DND-41 (cell line): ENCODE data around the gene CACNA1F.

Experiments
- ATAC-seq: fragments of 200-7000 bp; cut with Tn5 transposase; 3 replicates; pipeline ENCODE4 v1.9.1; 2021; ENCODE audit warnings: low read depth; ENCODE audit not compliant: insufficient read depth
- DNase-seq: peaks from one replicate; pipeline ENCODE4 v3.0.0-alpha.2; 2020
- H2AFZ ChIP-seq: 2 replicates; pipeline ENCODE4 v1.6.0; 2012; ENCODE audit warnings: low read depth, low read length
- H3K27ac ChIP-seq: 2 replicates; pipeline ENCODE4 v1.5.1; 2012; ENCODE audit warnings: low read length, inconsistent platforms
- H3K27me3 ChIP-seq: fragments of 200-600 bp; sonication (generic); 2 replicates; pipeline ENCODE4 v1.6.0; 2012; ENCODE audit warnings: low read length, mild to moderate bottlenecking, inconsistent platforms; ENCODE audit not compliant: insufficient read depth, poor library complexity
- H3K36me3 ChIP-seq: 2 replicates; pipeline ENCODE4 v1.5.1; 2012; ENCODE audit warnings: low read length, inconsistent platforms; ENCODE audit not compliant: insufficient read depth
- H3K4me1 ChIP-seq: 2 replicates; pipeline ENCODE4 v1.5.1; 2012; ENCODE audit warnings: mild to moderate bottlenecking, low read length; ENCODE audit not compliant: insufficient read depth
- H3K4me2 ChIP-seq: 2 replicates; pipeline ENCODE4 v1.6.0; 2012; ENCODE audit warnings: mild to moderate bottlenecking, moderate library complexity, low read length, inconsistent platforms; ENCODE audit not compliant: insufficient read depth
- H3K4me3 ChIP-seq, 2 experiments: fragments of 200-600 bp in 1 of 2; shearing (Covaris generic) in 1 of 2; 2 replicates each; pipeline ENCODE4 v1.5.1; 2012 to 2016; ENCODE audit warnings: inconsistent platforms in 2 of 2, low read length in 2 of 2, mild to moderate bottlenecking in 2 of 2, low read depth in 1 of 2, moderate library complexity in 1 of 2
- H3K79me2 ChIP-seq: 2 replicates; pipeline ENCODE4 v1.6.0; 2012; ENCODE audit warnings: low read length, inconsistent platforms; ENCODE audit not compliant: insufficient read depth
- H3K9ac ChIP-seq: 2 replicates; pipeline ENCODE4 v1.6.0; 2012; ENCODE audit warnings: low read depth, mild to moderate bottlenecking, inconsistent platforms, low read length, moderate library complexity
- H3K9me3 ChIP-seq: 2 replicates; pipeline ENCODE4 v1.5.1; 2012; ENCODE audit warnings: low read length, moderate library complexity, mild to moderate bottlenecking, inconsistent platforms; ENCODE audit not compliant: insufficient read depth, severe bottlenecking
- H4K20me1 ChIP-seq: 2 replicates; pipeline ENCODE4 v1.6.0; 2012; ENCODE audit warnings: low read length; ENCODE audit not compliant: insufficient read depth
- EZH2 ChIP-seq: IDR thresholded peaks from 3 replicates; pipeline ENCODE4 v1.6.1; 2012; ENCODE audit warnings: borderline replicate concordance, low read depth, mild to moderate bottlenecking, moderate library complexity, low read length, inconsistent platforms; ENCODE audit not compliant: severe bottlenecking
- TF ChIP-seq, protein P1 (sequence below): IDR thresholded peaks from 2 replicates; pipeline ENCODE4 v1.5.1; 2012; ENCODE audit warnings: borderline replicate concordance, low read length, moderate library complexity, mild to moderate bottlenecking; ENCODE audit not compliant: poor library complexity, severe bottlenecking; ENCODE audit errors: extremely low read depth

The CACNA1F gene

GRCh38 chrX:49233176-49233575, at the start of gene CACNA1F:
CACNA1F (minus strand) TSS chrX:49233340; CDS start chrX:49233309, 31 bp downstream.
- Histone ChIP-seq H3K4me2 (no peak within 1 kb of the TSS), H3K27me3 (no peaks in the 10 kb centered on the region), H3K27ac (no peak within 1 kb of the TSS), H3K4me3 (no peak within 1 kb of the TSS), H3K9me3 (no peaks in the 10 kb centered on the region), H3K79me2 (peaks cover 12% of the 10 kb centered on the region), H3K4me1 (peaks cover 20% of the 10 kb centered on the region), H3K9ac (no peak within 1 kb of the TSS), H3K36me3 (no peaks in the 10 kb centered on the region), H4K20me1 (no peaks in the 10 kb centered on the region), H2AFZ (no peak within 1 kb of the TSS)
- TF ChIP-seq, protein P1, sequence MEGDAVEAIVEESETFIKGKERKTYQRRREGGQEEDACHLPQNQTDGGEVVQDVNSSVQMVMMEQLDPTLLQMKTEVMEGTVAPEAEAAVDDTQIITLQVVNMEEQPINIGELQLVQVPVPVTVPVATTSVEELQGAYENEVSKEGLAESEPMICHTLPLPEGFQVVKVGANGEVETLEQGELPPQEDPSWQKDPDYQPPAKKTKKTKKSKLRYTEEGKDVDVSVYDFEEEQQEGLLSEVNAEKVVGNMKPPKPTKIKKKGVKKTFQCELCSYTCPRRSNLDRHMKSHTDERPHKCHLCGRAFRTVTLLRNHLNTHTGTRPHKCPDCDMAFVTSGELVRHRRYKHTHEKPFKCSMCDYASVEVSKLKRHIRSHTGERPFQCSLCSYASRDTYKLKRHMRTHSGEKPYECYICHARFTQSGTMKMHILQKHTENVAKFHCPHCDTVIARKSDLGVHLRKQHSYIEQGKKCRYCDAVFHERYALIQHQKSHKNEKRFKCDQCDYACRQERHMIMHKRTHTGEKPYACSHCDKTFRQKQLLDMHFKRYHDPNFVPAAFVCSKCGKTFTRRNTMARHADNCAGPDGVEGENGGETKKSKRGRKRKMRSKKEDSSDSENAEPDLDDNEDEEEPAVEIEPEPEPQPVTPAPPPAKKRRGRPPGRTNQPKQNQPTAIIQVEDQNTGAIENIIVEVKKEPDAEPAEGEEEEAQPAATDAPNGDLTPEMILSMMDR: no peak
- no peak for TF ChIP-seq EZH2
- no peak for DNase-seq
- no peak for ATAC-seq

DNA sequence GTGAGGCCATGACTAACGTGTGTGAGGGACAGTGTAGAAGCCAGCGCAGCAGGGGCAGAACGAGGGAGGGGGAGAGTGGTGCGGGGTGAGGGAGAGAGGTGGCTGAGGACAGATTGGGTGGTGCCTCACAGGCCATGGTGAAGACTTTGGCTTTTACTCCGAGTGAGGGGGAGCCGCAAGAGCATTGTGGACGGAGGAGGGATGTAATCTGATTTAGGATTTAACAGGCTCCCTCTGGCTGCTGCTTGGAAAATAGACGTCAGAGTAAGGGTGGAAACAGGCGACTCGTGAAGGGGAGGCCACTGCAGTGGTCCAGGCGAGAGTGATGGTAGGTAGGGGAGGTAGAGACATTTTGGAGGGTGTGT, 49.5 kb upstream of the CACNA1F start:
- TF ChIP-seq EZH2: no peak
- TF ChIP-seq, protein P1: peak; percentile 21
- H3K4me3 ChIP-seq: no peak overlapping the region
- no peaks in the 10 kb centered on the region for H3K79me2 ChIP-seq
- no peaks in the 10 kb centered on the region for H3K4me1 ChIP-seq
- ATAC-seq (0 out of 3 replicates have a peak, but pooled peaks have one; percentile 35), DNase-seq (no peak)
- no peaks in the 10 kb centered on the region for H3K27me3 ChIP-seq
- H2AFZ ChIP-seq: no peak overlapping the region
- no peak overlapping the region for H3K4me2 ChIP-seq
- no peak overlapping the region for H3K9ac ChIP-seq
- no peaks in the 10 kb centered on the region for H4K20me1 ChIP-seq
- H3K36me3 ChIP-seq: no peaks in the 10 kb centered on the region
- no peak overlapping the region for H3K27ac ChIP-seq
- no peaks in the 10 kb centered on the region for H3K9me3 ChIP-seq

- no peak overlapping the region for H3K27ac ChIP-seq
- H3K4me1 ChIP-seq: 0 out of 2 replicates have a peak, but pooled peaks cover 2% of the 10 kb centered on the region
- peaks cover 3% of the 10 kb centered on the region for H3K79me2 ChIP-seq
- H3K9ac ChIP-seq: no peak overlapping the region
- TF ChIP-seq, protein P1: no peak
- no peak for TF ChIP-seq EZH2
- H2AFZ ChIP-seq: no peak overlapping the region
- no peaks in the 10 kb centered on the region for H3K27me3 ChIP-seq
- DNase-seq: no peak
- no peak overlapping the region for H3K4me2 ChIP-seq
- no peak overlapping the region for H3K4me3 ChIP-seq
- no peak for ATAC-seq
- no peaks in the 10 kb centered on the region for H3K36me3 ChIP-seq
- H3K9me3 ChIP-seq: no peaks in the 10 kb centered on the region
- peaks cover 10% of the 10 kb centered on the region; the same call in 1 of the 2 replicates for H4K20me1 ChIP-seq
Observed at GRCh38 chrX:49278081-49278480, 44.9 kb upstream of the CACNA1F start.

GRCh38 chrX:49277535-49277830, 44.3 kb upstream of the CACNA1F start:
- peaks cover 6% of the 10 kb centered on the region; the same call in 1 of the 2 replicates for H3K4me1 ChIP-seq
- peaks cover 6% of the 10 kb centered on the region for H3K79me2 ChIP-seq
- DNase-seq (no peak), ATAC-seq (no peak)
- TF ChIP-seq, protein P1: no peak
- no peak for TF ChIP-seq EZH2
- H4K20me1 ChIP-seq: peaks cover 10% of the 10 kb centered on the region; the same call in 1 of the 2 replicates
- H3K9ac ChIP-seq: no peak overlapping the region
- no peaks in the 10 kb centered on the region for H3K9me3 ChIP-seq
- H3K4me3 ChIP-seq: no peak overlapping the region
- no peak overlapping the region for H2AFZ ChIP-seq
- no peak overlapping the region for H3K4me2 ChIP-seq
- no peaks in the 10 kb centered on the region; the same call in 1 of the 2 replicates for H3K36me3 ChIP-seq
- H3K27ac ChIP-seq: no peak overlapping the region
- H3K27me3 ChIP-seq: no peaks in the 10 kb centered on the region
